SU-DHL-6 (cell line): ENCODE data around the gene SWT1.

Source experiments
- CTCF ChIP-seq: fragments of 200-600 bp; sonication (generic); IDR thresholded peaks from one replicate; pipeline ENCODE4 v1.5.1; 2017; ENCODE audit warnings: antibody characterized with exemption, mild to moderate bottlenecking, low read length, moderate library complexity; ENCODE audit not compliant: insufficient read depth, poor library complexity, severe bottlenecking
- EZH2phosphoT487 ChIP-seq: fragments of 200-600 bp; sonication (generic), shearing (Covaris generic); conservative IDR thresholded peaks from 2 replicates; pipeline ENCODE4 v1.6.1; 2018; ENCODE audit warnings: mild to moderate bottlenecking, antibody characterized with exemption, low read length, moderate library complexity, mixed read lengths

GRCh38 chr1:185156288-185156853, 596 bp upstream of the SWT1 start:
- TF ChIP-seq CTCF = no peak
- no peak for TF ChIP-seq EZH2phosphoT487
